Fibroblast of lung (primary cell): ENCODE measurements around the gene VTI1A.

Experiments
- EZH2 ChIP-seq: IDR thresholded peaks from 2 replicates; pipeline ENCODE4 v1.5.1; 2012; ENCODE audit warnings: low read length, control low read depth, mild to moderate bottlenecking; ENCODE audit errors: missing control alignments
- TF ChIP-seq, protein P1 (sequence below), 2 donors: IDR thresholded peaks in 1 of 2; conservative IDR thresholded peaks in 1 of 2; 1 replicate in 1 of 2; 2 replicates in 1 of 2; pipeline ENCODE4 v1.5.1; 2011 to 2012; ENCODE audit warnings: low read length in 2 of 2, control low read depth in 1 of 2, inconsistent platforms in 1 of 2, low read depth in 1 of 2, mild to moderate bottlenecking in 1 of 2

DNA sequence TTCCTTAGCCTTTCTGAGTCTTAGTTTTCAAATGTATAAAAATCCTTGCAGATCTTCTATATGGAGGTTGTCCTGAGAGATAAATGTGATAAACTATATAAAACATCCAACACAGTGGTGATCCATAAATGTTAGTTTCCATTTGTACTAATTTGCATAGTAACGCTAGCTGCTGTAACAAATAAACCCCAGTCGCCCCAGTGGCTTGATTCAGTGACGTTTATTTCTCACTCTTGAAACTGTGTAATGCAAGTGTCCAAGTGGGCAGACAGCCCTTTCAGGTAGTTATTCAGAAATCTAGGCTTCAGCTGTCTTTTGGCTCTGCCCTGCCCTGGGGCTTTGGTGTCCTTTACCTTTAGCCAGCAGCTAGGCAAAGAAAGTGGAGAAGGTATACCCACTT, 106.3 kb downstream of the VTI1A start:
- TF ChIP-seq, protein P1, sequence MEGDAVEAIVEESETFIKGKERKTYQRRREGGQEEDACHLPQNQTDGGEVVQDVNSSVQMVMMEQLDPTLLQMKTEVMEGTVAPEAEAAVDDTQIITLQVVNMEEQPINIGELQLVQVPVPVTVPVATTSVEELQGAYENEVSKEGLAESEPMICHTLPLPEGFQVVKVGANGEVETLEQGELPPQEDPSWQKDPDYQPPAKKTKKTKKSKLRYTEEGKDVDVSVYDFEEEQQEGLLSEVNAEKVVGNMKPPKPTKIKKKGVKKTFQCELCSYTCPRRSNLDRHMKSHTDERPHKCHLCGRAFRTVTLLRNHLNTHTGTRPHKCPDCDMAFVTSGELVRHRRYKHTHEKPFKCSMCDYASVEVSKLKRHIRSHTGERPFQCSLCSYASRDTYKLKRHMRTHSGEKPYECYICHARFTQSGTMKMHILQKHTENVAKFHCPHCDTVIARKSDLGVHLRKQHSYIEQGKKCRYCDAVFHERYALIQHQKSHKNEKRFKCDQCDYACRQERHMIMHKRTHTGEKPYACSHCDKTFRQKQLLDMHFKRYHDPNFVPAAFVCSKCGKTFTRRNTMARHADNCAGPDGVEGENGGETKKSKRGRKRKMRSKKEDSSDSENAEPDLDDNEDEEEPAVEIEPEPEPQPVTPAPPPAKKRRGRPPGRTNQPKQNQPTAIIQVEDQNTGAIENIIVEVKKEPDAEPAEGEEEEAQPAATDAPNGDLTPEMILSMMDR (conservative IDR thresholded peaks at IDR 0.05 in 1 of 2, IDR thresholded peaks at IDR 0.05 in 1 of 2; ENCODE audit: low read depth in 1 of 2, low read length in 2 of 2), result no peak
- no peak for TF ChIP-seq EZH2
